Stimulated activated naive CD8-positive, alpha-beta T cell treated with anti-CD3 and anti-CD28 coated beads, Interleukin-15, amount 100 ng/mL, for 72 hours (primary cell): ENCODE results near the gene TMEM151B.
"Not testable (repeated sequence)": the region's sequence is repeated elsewhere in the genome, so short reads cannot be mapped to it uniquely, and the experiment has no call there.

Experiments
- ATAC-seq: fragments of 150-1000 bp; cut with Tn5 transposase; 2 replicates; pipeline ENCODE4 v1.10.0; 2021; ENCODE audit warnings: mild to moderate bottlenecking, moderate library complexity
- DNase-seq, 2 donors: peaks; one replicate each; pipeline ENCODE4 v3.0.0; 2021 to 2022
- H3K27ac Mint-ChIP-seq, 2 donors: one replicate each; pipeline ENCODE4 v1.8.0; 2022; ENCODE audit warnings: mild to moderate bottlenecking in 2 of 2, mixed read lengths in 2 of 2, moderate library complexity in 2 of 2
- H3K27me3 Mint-ChIP-seq: one replicate; pipeline ENCODE4 v1.8.0; 2022; ENCODE audit warnings: mixed read lengths
- H3K4me1 Mint-ChIP-seq: one replicate; pipeline ENCODE4 v1.8.0; 2022; ENCODE audit warnings: mild to moderate bottlenecking, mixed read lengths
- H3K4me3 Mint-ChIP-seq, 2 donors: one replicate each; pipeline ENCODE4 v1.8.0; 2022; ENCODE audit warnings: mild to moderate bottlenecking in 2 of 2, mixed read lengths in 2 of 2, moderate library complexity in 1 of 2
- H3K9me3 Mint-ChIP-seq, 2 donors: one replicate each; pipeline ENCODE4 v1.8.0; 2022; ENCODE audit warnings: mixed read lengths in 2 of 2

Gene TMEM151B

DNA sequence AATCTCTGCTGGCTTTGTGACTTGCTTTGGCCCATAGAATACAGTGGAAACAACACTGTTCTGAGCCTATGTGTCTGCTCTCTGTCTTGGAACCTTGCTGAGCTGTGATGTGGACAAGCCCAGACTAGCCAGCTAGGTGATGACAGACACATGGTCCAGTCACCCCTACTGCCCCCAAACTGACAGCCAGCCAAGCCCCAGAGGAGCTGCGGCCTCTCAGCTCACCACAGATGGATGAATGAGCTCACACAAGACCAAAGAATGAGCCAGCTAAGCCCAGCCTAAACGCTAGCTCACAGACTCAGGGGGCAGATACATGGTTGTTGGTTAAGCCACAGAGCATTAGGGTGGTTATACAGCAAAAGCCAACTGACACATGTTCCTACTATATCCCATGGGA is 38.8 kb downstream of the TMEM151B start:
- Mint-ChIP-seq H3K9me3 (no peaks in the 10 kb centered on the region), H3K27ac (peak overlapping the region; percentile 28 to 37), H3K4me1 (peaks cover 30% of the 10 kb centered on the region)

DNA sequence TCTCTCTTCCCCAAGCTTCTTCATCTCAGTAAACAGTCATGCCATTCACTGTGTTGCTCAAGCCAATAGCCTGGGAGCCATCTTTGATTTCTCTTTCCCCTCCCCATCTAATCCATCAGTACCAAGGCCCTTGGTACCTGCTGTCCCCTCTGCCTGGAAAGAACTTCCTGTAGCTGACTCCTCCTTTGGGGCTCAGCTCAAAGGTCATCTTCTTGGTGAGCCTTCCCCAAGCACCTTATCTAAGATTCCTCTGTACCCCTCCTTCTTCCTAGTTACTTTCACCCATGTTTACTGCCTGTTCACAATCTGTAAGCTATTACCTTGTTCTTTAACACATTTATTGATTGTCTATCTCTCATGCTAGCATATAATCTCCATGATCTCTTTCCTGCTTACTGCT is 39.4 kb downstream of the TMEM151B start:
- no peaks in the 10 kb centered on the region for H3K27me3 Mint-ChIP-seq
- no peak for DNase-seq
- ATAC-seq, result no peak
- H3K9me3 Mint-ChIP-seq, result no peaks in the 10 kb centered on the region
- H3K4me1 Mint-ChIP-seq, result peaks cover 30% of the 10 kb centered on the region
- peak overlapping the region; percentile 8 to 54 for H3K27ac Mint-ChIP-seq
- no peak overlapping the region for H3K4me3 Mint-ChIP-seq

More for the DNA sequence above, 38.8 kb downstream of the TMEM151B start:
- DNase-seq (no peak), ATAC-seq (no peak)
- Mint-ChIP-seq H3K27me3 (no peaks in the 10 kb centered on the region), H3K4me3 (no peak overlapping the region)

DNA sequence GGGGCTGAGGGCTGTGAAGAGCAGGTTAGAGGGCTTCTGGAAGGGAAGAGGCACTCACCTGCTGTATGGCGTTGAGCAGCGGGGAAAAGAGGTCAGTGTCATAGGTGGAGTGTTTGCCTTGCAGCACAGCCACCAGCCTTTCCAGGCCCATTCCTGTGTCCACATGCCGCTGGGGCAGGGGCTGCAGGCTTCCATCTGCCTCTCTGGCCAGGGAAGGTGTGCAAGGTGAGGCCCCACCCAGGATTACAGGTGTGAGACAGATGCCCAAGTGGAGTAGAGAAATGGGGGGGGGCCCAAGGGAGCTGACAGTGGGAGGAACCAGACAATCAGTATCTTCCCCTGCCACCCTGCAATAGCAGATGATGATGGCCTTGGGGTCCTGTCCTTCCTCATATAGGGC is 40.0 kb downstream of the TMEM151B start:
- ATAC-seq (no peak), DNase-seq (no peak)
- Mint-ChIP-seq H3K27me3 (no peaks in the 10 kb centered on the region), H3K4me3 (no peak overlapping the region), H3K9me3 (no peaks in the 10 kb centered on the region), H3K4me1 (peaks cover 32% of the 10 kb centered on the region), H3K27ac (no peak overlapping the region)

DNA sequence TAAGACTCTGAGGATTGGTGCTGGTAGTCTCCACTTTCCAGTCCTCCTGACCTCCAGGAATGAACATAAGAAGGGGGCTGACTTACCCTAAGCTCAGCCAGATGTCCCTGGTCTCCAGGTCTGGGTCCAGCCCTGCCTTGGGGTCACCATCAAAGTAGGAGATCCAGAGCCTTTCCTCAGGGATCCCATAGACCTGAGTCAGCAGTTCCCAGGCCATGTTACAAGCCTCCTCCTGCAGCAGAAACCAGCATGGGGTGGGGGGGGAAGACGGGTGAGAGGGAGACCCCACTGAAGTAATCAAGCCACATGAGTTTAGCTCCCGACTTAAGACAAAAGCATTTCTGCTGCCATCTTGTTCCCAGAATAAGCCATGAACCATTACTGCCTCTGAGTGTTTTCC is 41.1 kb downstream of the TMEM151B start:
- H3K27me3 Mint-ChIP-seq, result no peaks in the 10 kb centered on the region
- peaks cover 34% of the 10 kb centered on the region for H3K4me1 Mint-ChIP-seq
- H3K4me3 Mint-ChIP-seq, result no peak overlapping the region
- H3K27ac Mint-ChIP-seq, result no peak overlapping the region
- no peaks in the 10 kb centered on the region for H3K9me3 Mint-ChIP-seq
- DNase-seq (no peak), ATAC-seq (no peak)

DNA sequence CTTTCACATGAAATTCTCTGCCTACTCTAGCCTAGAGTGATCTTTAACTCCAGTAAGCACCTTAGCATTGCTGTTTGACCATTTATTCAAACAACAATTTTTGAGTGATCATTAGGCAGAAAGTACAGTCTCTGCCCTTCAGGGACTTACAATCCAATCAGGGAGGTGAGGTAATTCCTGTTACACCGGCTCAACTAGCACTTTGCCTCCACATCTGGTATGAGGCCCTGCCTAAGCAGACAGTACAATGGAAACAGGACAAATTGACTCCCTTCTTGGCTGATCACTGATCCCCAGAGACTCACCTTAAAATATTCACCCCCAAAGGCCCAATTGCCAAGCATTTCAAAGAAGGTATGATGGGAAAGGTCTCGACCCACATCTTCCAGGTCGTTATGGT is 41.5 kb downstream of the TMEM151B start:
- H3K27me3 Mint-ChIP-seq, result no peaks in the 10 kb centered on the region
- peak overlapping the region; percentile 97 to 98 for H3K4me3 Mint-ChIP-seq
- no peak for ATAC-seq
- no peak for DNase-seq
- peaks cover 34% of the 10 kb centered on the region for H3K4me1 Mint-ChIP-seq
- peak overlapping the region in 1 of 2 donors; percentile 68 for H3K27ac Mint-ChIP-seq
- H3K9me3 Mint-ChIP-seq, result no peaks in the 10 kb centered on the region

DNA sequence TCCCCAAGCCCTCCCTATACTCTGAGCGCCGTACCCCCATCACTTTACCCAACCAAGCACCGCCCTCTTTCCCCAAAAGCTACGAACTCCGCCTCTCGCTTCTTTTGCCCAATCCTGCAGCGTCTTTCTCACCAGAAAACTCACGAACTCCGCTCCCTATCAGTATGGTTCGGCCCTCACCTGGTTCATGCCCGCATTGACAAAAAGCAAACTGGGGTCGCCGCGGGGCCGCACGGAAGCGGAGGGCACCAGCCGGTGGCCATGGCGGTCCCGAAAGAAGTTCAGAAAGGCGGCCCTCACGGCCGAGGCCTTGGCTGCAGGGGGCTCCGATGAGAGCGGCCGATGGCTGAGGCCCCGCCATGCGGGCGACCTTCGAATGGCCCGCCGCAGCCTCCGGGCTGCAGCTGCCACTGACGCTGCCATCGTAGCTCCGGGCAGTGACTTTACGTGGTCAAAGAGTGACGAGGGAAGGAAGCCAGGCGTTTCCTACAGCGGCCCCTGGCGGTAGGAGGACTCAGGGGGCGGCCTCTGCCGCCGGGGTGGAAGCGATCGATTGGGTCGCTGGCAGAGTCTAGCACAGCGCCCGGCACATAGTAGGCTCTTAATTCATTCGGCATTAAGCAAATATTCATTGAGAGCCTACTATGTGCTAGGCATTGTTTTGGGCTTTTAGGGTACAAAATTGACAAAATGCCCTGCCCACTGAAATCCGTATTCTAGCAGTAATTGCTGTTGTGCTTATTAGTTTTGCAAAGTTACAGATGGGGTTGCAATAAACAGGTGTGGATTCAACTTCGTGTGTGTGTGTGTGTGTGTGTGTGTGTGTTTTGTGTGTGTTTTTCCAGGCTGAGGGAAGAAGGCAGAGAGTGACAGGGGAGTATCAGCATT is 42.9 kb downstream of the TMEM151B start, which contains the start of gene AARS2:
Gene AARS2, minus strand, starts transcription at position 447 of the 888 bp plus-strand sequence. Its CDS starts 24 bp downstream, at position 423.
- Mint-ChIP-seq H3K9me3 (no peaks in the 10 kb centered on the region), H3K27ac (peak within 1 kb of the TSS; percentile 96 to 97), H3K4me1 (peaks cover 34% of the 10 kb centered on the region), H3K4me3 (peak within 1 kb of the TSS; percentile 97 to 98), H3K27me3 (no peaks in the 10 kb centered on the region)
- peak; percentile 98 for ATAC-seq
- peak; percentile 92 to 93 for DNase-seq

DNA sequence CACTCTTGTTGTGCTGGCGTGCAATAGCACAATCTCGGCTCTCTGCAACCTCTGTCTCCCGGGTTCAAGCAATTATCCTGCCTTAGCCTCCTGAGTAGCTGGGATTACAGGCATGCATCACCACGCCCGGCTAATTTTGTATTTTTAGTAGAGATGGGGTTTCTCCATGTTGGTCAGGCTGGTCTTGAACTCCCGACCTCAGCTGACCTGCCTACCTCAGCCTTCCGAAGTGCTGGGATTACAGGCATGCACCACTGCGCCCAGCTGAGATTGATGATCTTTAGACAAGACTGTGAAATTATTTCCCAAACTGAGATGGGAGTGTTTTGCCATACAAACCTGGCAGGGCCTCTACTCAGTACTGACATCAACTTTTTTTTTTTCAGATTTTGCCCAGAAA is 44.4 kb downstream of the TMEM151B start:
- not testable (repeated sequence) for H3K4me3 Mint-ChIP-seq, H3K9me3 Mint-ChIP-seq, DNase-seq, H3K27ac Mint-ChIP-seq, ATAC-seq
- H3K27me3 Mint-ChIP-seq, result peaks cover 12% of the 10 kb centered on the region
- H3K4me1 Mint-ChIP-seq, result peaks cover 31% of the 10 kb centered on the region

DNA sequence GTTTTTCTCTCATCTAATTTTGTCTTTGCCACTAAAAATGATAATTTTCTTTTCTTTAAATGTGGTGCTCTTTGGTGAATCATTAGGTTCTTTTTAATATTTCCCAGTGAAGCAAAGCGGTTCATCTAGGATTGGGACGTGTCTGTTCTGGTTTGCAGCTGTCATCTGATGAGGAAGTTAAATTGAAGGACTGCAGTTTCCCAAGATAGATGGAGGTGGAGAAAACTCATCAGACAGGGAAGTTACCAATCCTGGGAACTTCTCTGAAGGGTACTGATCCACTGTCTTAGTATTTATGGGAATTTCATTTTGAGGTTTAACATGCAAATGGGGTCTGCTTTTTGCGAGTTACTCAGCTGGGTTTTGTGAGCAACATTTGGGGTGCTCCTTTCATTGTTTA is 45.3 kb downstream of the TMEM151B start:
- Mint-ChIP-seq H3K4me1 (peaks cover 25% of the 10 kb centered on the region), H3K9me3 (no peaks in the 10 kb centered on the region), H3K4me3 (no peak overlapping the region), H3K27ac (no peak overlapping the region), H3K27me3 (peaks cover 20% of the 10 kb centered on the region)
- no peak for DNase-seq
- ATAC-seq, result no peak

DNA sequence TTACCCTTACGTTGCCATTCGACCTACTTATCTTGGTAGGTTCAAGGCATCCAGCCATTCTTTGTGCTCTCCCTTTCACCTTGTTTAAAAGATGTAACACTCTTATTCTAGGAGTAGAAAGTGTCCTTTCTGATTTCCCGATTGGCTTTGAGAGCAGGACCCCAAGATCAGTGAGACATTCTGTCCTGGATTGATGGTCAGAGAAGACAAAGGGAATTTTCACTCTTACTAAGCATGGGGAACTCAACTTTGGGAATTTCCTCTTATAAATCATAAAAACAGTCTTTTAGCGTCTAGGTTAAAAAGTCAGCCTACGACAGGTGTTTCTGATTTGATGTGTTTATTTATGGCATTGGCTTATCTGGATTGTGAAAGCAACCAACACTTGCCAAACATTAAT is 45.7 kb downstream of the TMEM151B start:
- H3K27me3 Mint-ChIP-seq, result peaks cover 25% of the 10 kb centered on the region
- peaks cover 25% of the 10 kb centered on the region for H3K4me1 Mint-ChIP-seq
- no peak for ATAC-seq
- H3K9me3 Mint-ChIP-seq, result no peaks in the 10 kb centered on the region
- no peak for DNase-seq
- H3K4me3 Mint-ChIP-seq, result no peak overlapping the region
- H3K27ac Mint-ChIP-seq, result no peak overlapping the region

DNA sequence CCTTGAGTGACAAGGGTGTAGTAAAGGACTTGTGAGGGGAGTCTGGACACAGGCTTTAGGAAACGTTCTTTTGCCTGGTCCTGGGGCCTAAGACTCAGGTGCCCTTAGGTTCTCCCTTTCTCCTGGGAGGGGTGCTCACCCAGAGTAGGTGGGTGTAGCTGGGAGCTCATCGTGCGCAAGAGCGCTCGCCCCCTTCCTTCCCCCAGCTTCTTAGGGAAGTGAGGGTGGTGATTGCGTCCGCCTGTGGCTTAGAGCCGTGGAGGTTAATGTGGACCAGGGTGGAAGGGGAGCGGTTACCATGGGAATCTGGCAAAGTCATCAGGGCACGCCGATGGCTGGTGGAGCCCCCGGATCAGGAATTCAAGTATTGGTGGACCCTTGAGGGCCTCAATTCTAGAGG is 46.2 kb downstream of the TMEM151B start:
- DNase-seq (no peak), ATAC-seq (no peak)
- H3K9me3 Mint-ChIP-seq, result no peaks in the 10 kb centered on the region
- no peak overlapping the region for H3K4me3 Mint-ChIP-seq
- peaks cover 27% of the 10 kb centered on the region for H3K27me3 Mint-ChIP-seq
- no peak overlapping the region for H3K27ac Mint-ChIP-seq
- H3K4me1 Mint-ChIP-seq, result peaks cover 23% of the 10 kb centered on the region

DNA sequence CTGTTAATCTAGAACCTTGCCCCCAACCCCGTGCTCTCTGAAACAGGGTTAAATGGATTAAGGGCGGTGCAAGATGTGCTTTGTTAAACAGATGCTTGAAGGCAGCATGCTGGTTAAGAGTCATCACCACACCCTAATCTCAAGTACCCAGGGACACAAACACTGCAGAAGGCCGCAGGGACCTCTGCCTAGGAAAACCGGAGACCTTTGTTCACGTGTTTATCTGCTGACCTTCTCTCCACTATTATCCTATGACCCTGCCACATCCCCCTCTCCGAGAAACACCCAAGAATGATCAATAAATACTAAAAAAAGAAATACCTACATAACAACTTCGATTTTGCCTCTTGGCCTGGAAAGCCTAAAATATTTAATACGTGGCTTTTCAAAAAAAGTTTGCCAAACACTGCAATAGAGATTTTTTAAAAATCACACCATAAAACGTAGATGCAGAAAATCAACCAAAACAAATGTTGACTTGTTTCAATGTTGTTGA is 46.9 kb downstream of the TMEM151B start:
- DNase-seq, H3K4me3 Mint-ChIP-seq, ATAC-seq, H3K27ac Mint-ChIP-seq, H3K9me3 Mint-ChIP-seq: not testable (repeated sequence)
- Mint-ChIP-seq H3K27me3 (peaks cover 27% of the 10 kb centered on the region), H3K4me1 (peaks cover 16% of the 10 kb centered on the region)

DNA sequence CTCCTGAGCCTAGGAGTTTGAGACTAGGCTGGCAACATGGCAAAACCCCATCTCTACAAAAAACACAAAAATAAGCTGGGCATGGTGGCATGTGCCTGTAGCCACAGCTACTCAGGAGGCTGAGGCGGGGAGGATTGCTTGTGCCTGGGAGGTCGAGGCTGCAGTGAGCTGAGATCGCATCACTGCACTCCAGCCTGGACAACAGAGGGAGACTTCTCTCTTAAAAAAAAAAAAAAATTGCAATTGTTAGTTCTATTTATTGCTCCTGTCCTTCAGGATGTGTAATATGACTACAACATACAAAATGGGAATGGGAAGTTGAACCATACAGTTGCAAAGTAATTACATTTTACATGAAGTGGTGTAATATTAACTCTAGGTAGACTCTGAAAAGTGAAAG is 51.0 kb downstream of the TMEM151B start:
- Mint-ChIP-seq H3K27ac (no peak overlapping the region), H3K4me1 (no peaks in the 10 kb centered on the region), H3K9me3 (no peaks in the 10 kb centered on the region), H3K27me3 (peaks cover 27% of the 10 kb centered on the region), H3K4me3 (no peak overlapping the region)
- DNase-seq, result no peak
- ATAC-seq, result no peak

DNA sequence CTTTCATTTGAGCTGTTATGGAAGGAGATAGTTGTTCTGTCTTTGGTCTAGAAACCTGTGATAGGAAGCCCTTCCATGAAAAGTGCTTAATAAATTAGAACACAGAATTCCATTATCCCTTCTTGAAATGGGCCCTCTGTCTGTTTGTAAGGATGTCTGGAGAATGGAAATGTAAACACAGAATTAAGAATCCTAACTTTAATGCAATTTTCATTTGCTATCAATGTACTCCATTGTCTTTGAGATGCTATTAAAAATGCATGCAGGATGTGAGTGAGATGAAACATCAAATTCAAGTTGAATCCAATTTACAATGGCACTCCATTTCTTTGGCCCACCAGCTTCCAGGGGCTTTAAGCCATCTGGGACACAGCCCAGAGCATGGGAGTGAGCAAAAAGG is 56.8 kb downstream of the TMEM151B start:
- DNase-seq, result no peak
- no peak overlapping the region for H3K27ac Mint-ChIP-seq
- H3K4me3 Mint-ChIP-seq, result no peak overlapping the region
- ATAC-seq, result no peak
- peaks cover 40% of the 10 kb centered on the region for H3K27me3 Mint-ChIP-seq
- H3K9me3 Mint-ChIP-seq, result no peaks in the 10 kb centered on the region
- no peaks in the 10 kb centered on the region for H3K4me1 Mint-ChIP-seq

DNA sequence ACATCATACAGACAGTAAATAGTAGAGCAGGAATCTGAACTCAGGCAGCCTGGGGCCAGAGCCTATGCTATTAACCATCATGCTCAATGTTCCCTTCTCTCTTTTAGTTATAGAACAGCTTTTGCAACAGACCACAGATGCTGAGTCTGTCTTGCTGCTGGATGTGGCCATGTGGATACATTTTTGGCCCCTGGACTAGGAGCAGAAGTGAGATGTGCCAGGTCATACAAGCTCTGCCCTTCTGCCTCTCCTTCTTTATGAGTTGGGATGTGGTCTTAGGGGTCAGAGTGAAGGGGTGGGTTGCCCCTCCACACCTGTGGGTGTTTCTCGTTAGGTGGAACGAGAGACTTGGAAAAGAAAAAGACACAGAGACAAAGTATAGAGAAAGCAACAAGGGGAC is 57.5 kb downstream of the TMEM151B start:
- peaks cover 47% of the 10 kb centered on the region for H3K27me3 Mint-ChIP-seq

DNA sequence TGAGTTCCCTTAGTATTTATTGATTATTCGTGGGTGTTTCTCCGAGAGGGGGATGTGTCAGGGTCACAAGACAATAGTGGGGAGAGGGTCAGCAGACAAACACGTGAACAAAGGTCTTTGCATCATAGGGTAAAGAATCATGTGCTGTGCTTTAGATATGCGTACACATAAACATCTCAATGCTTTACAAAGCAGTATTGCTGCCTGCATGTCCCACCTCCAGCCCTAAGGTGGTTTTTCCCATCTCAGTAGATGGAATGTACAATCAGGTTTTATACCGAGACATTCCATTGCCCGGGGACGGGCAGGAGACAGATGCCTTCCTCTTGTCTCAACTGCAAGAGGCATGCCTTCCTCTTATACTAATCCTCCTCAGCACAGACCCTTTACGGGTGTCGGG is 58.0 kb downstream of the TMEM151B start:
- not testable (repeated sequence) for H3K4me3 Mint-ChIP-seq, H3K27ac Mint-ChIP-seq, DNase-seq, H3K4me1 Mint-ChIP-seq, ATAC-seq, H3K9me3 Mint-ChIP-seq
- H3K27me3 Mint-ChIP-seq, result peaks cover 48% of the 10 kb centered on the region

More for the DNA sequence above, 57.5 kb downstream of the TMEM151B start:
- ATAC-seq, result no peak
- no peaks in the 10 kb centered on the region for H3K4me1 Mint-ChIP-seq
- H3K4me3 Mint-ChIP-seq, result no peak overlapping the region
- DNase-seq, result no peak
- no peak overlapping the region for H3K27ac Mint-ChIP-seq
- no peaks in the 10 kb centered on the region for H3K9me3 Mint-ChIP-seq

DNA sequence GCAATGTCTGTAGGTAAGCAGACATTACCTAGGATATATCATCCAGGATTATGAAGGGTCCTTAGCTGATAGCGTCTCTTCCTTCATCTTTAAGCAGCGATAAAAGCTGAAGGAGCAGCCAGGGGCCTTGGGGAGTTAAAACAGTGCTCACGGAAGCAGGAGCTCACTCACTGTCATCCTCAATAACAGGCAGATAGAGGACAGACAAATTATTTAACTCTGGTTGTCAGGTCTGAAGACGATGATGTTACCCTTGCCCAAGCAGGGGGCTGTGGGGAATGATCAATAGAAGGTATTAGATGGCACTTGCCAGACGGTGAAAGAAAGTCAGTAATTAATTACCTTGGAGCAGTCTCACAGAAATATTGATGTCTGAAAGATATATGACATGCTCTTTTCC is 59.6 kb downstream of the TMEM151B start:
- Mint-ChIP-seq H3K27ac (no peak overlapping the region), H3K4me3 (no peak overlapping the region), H3K27me3 (peaks cover 57% of the 10 kb centered on the region), H3K9me3 (no peaks in the 10 kb centered on the region), H3K4me1 (no peaks in the 10 kb centered on the region)
- ATAC-seq (no peak), DNase-seq (no peak)
